SK-N-SH treated with all-trans-retinoic acid at 6 μM for 48 hours (cell line): ENCODE data around the gene RASGRF2.

Experiments used
- ATAC-seq: fragments of 200-7000 bp; cut with Tn5 transposase; 3 replicates; pipeline ENCODE4 v1.9.1; 2020; ENCODE audit warnings: mild to moderate bottlenecking, moderate library complexity
- ARNTL ChIP-seq: fragments of 450-650 bp; formaldehyde crosslinking; IDR thresholded peaks from 2 replicates; pipeline ENCODE4 v1.5.0; 2020; ENCODE audit warnings: low read depth, mild to moderate bottlenecking, moderate library complexity, borderline replicate concordance
- BACH2 ChIP-seq: fragments of 250-450 bp; sonication (Bioruptor Pico); IDR thresholded peaks from 2 replicates; pipeline ENCODE4 v1.9.0; 2021; ENCODE audit warnings: mild to moderate bottlenecking, borderline replicate concordance
- CREB5 ChIP-seq: fragments of 250-450 bp; sonication (Bioruptor Pico); IDR thresholded peaks from 2 replicates; pipeline ENCODE4 v1.5.1; 2020; ENCODE audit warnings: low read depth, mild to moderate bottlenecking, moderate library complexity
- CSRNP3 ChIP-seq: fragments of 250-450 bp; sonication (Bioruptor Pico); IDR thresholded peaks from 2 replicates; pipeline ENCODE4 v1.5.1; 2021; ENCODE audit warnings: mild to moderate bottlenecking, moderate library complexity
- GLIS3 ChIP-seq: fragments of 250-450 bp; sonication (Bioruptor Pico); IDR thresholded peaks from 2 replicates; pipeline ENCODE4 v1.5.0; 2020; ENCODE audit warnings: mild to moderate bottlenecking, moderate library complexity
- ISL1 ChIP-seq: fragments of 250-450 bp; sonication (Bioruptor Pico); IDR thresholded peaks from 2 replicates; pipeline ENCODE4 v2.1.2; 2022; ENCODE audit warnings: mild to moderate bottlenecking, moderate library complexity
- OSR1 ChIP-seq: fragments of 250-450 bp; sonication (Bioruptor Pico); IDR thresholded peaks from 2 replicates; pipeline ENCODE4 v1.8.0; 2022; ENCODE audit warnings: moderate library complexity, mild to moderate bottlenecking, inconsistent platforms
- PATZ1 ChIP-seq: fragments of 250-450 bp; sonication (Bioruptor Pico); IDR thresholded peaks from 2 replicates; pipeline ENCODE4 v1.8.0; 2020; ENCODE audit warnings: mild to moderate bottlenecking, moderate library complexity, borderline replicate concordance
- POU6F1 ChIP-seq: fragments of 250-450 bp; sonication (Bioruptor Pico); IDR thresholded peaks from 2 replicates; pipeline ENCODE4 v1.8.0; 2021; ENCODE audit warnings: low read depth, mild to moderate bottlenecking, moderate library complexity, borderline replicate concordance
- PPARA ChIP-seq: fragments of 250-450 bp; sonication (Bioruptor Pico); IDR thresholded peaks from 2 replicates; pipeline ENCODE4 v1.5.0; 2020; ENCODE audit warnings: mild to moderate bottlenecking, borderline replicate concordance
- RARB ChIP-seq: fragments of 250-450 bp; sonication (Bioruptor Pico); IDR thresholded peaks from 2 replicates; pipeline ENCODE4 v1.8.0; 2021; ENCODE audit warnings: mild to moderate bottlenecking, moderate library complexity
- SNAI2 ChIP-seq: fragments of 250-450 bp; sonication (Bioruptor Pico); IDR thresholded peaks from 2 replicates; pipeline ENCODE4 v1.5.0; 2020; ENCODE audit warnings: mild to moderate bottlenecking, moderate library complexity
- TCF4 ChIP-seq: fragments of 250-450 bp; sonication (Bioruptor Pico); IDR thresholded peaks from 2 replicates; pipeline ENCODE4 v1.8.0; 2021; ENCODE audit warnings: mild to moderate bottlenecking, moderate library complexity, borderline replicate concordance
- TSHZ2 ChIP-seq: fragments of 250-450 bp; sonication (Bioruptor Pico); IDR thresholded peaks from 2 replicates; pipeline ENCODE4 v1.5.0; 2020; ENCODE audit warnings: mild to moderate bottlenecking, moderate library complexity
- ZC3H10 ChIP-seq: fragments of 250-450 bp; sonication (Bioruptor Pico); IDR thresholded peaks from 2 replicates; pipeline ENCODE4 v1.5.1; 2021; ENCODE audit warnings: mild to moderate bottlenecking, moderate library complexity
- ZFP3 ChIP-seq: fragments of 250-450 bp; sonication (Bioruptor Pico); IDR thresholded peaks from 2 replicates; pipeline ENCODE4 v1.5.0; 2020; ENCODE audit warnings: mild to moderate bottlenecking, moderate library complexity
- ZFP30 ChIP-seq: fragments of 450-650 bp; formaldehyde crosslinking; IDR thresholded peaks from 2 replicates; pipeline ENCODE4 v1.5.0; 2022; ENCODE audit warnings: mild to moderate bottlenecking, moderate library complexity
- ZNF565 ChIP-seq: fragments of 450-650 bp; formaldehyde crosslinking; conservative IDR thresholded peaks from 2 replicates; pipeline ENCODE4 v1.5.0; 2020; ENCODE audit warnings: low read depth, mild to moderate bottlenecking, moderate library complexity
- ZNF70 ChIP-seq: fragments of 450-650 bp; formaldehyde crosslinking; IDR thresholded peaks from 2 replicates; pipeline ENCODE4 v1.5.0; 2020; ENCODE audit warnings: mild to moderate bottlenecking, moderate library complexity
- ZNF8 ChIP-seq: fragments of 450-650 bp; formaldehyde crosslinking; IDR thresholded peaks from 2 replicates; pipeline ENCODE4 v1.5.0; 2020; ENCODE audit warnings: mild to moderate bottlenecking, moderate library complexity

The RASGRF2 gene

GRCh38 chr5:81234299-81234698 lies 274.1 kb downstream of the RASGRF2 start:
- no peak for ATAC-seq
- TF ChIP-seq ZFP30 (CRISPR knock-in tag) (no peak), ZC3H10 (CRISPR knock-in tag) (no peak), TCF4 (no peak), ZNF70 (no peak), ISL1 (CRISPR knock-in tag) (no peak), PATZ1 (CRISPR knock-in tag) (no peak), BACH2 (no peak), ZNF565 (CRISPR knock-in tag) (no peak), GLIS3 (CRISPR knock-in tag) (no peak)
- TF ChIP-seq, all 23 proteins: peak for 0

GRCh38 chr5:81234801-81235200 lies 274.6 kb downstream of the RASGRF2 start:
- no peak for ATAC-seq
- no peak for TF ChIP-seq SNAI2 (CRISPR knock-in tag)
- no peak for TF ChIP-seq ZNF565 (CRISPR knock-in tag)
- TF ChIP-seq PPARA (CRISPR knock-in tag), result no peak
- TF ChIP-seq ZNF8 (CRISPR knock-in tag), result no peak
- no peak for TF ChIP-seq ARNTL (CRISPR knock-in tag)
- TF ChIP-seq OSR1 (CRISPR knock-in tag), result no peak
- no peak for TF ChIP-seq ZC3H10 (CRISPR knock-in tag)
- TF ChIP-seq CSRNP3 (CRISPR knock-in tag), result no peak
- TF ChIP-seq ZFP30 (CRISPR knock-in tag), result no peak
- TF ChIP-seq ZFP3, result no peak
- no peak for TF ChIP-seq PATZ1 (CRISPR knock-in tag)
- TF ChIP-seq TCF4, result no peak
- TF ChIP-seq CREB5 (CRISPR knock-in tag), result no peak
- no peak for TF ChIP-seq ISL1 (CRISPR knock-in tag)
- TF ChIP-seq RARB (CRISPR knock-in tag), result no peak

GRCh38 chr5:81235287-81236072 lies 275.3 kb downstream of the RASGRF2 start:
- ATAC-seq, result no peak
- TF ChIP-seq ZFP3, result no peak
- no peak for TF ChIP-seq ZNF8 (CRISPR knock-in tag)
- TF ChIP-seq POU6F1 (CRISPR knock-in tag), result no peak
- TF ChIP-seq OSR1 (CRISPR knock-in tag), result no peak
- TF ChIP-seq CSRNP3 (CRISPR knock-in tag), result no peak
- TF ChIP-seq ISL1 (CRISPR knock-in tag), result no peak
- TF ChIP-seq ZC3H10 (CRISPR knock-in tag), result no peak
- TF ChIP-seq TSHZ2 (CRISPR knock-in tag), result no peak
- TF ChIP-seq RARB (CRISPR knock-in tag), result no peak
- TF ChIP-seq SNAI2 (CRISPR knock-in tag), result no peak
